Testis (tissue), 3 donors: ENCODE measurements around the gene GTPBP1. TPM values are rescaled to one million over a fixed set of nuclear protein-coding genes. Genes with fewer than 3 reads are reported as not detected.

Experiments used
- DNase-seq: peaks from one replicate; pipeline ENCODE4 v3.0.0-alpha.2; 2019
- H3K27ac ChIP-seq, 2 donors: fragments of 200-600 bp; sonication (generic); one replicate each; pipeline ENCODE4 v1.5.1; 2019
- H3K27me3 ChIP-seq: fragments of 200-600 bp; sonication (generic); one replicate; pipeline ENCODE4 v1.5.1; 2019
- H3K36me3 ChIP-seq: fragments of 200-600 bp; sonication (generic); one replicate; pipeline ENCODE4 v1.5.1; 2017; ENCODE audit warnings: low read depth; ENCODE audit errors: missing control alignments
- H3K4me1 ChIP-seq: fragments of 200-600 bp; sonication (generic); one replicate; pipeline ENCODE4 v1.5.1; 2019
- H3K4me3 ChIP-seq, 2 donors: fragments of 200-600 bp; sonication (generic); one replicate each; pipeline ENCODE4 v1.5.1; 2017 to 2019
- H3K9me3 ChIP-seq: fragments of 200-600 bp; sonication (generic); one replicate; pipeline ENCODE4 v1.5.1; 2017
- CTCF ChIP-seq, 3 experiments: fragments of 450-650 bp in 2 of 3; fragments of 200-600 bp in 1 of 3; sonication (generic) in 1 of 3; IDR thresholded peaks; one replicate each; pipeline ENCODE4 v1.5.1; 2016 to 2019; ENCODE audit warnings: antibody characterized with exemption in 3 of 3, mild to moderate bottlenecking in 2 of 3, moderate library complexity in 1 of 3
- POLR2A ChIP-seq: fragments of 450-650 bp; IDR thresholded peaks from one replicate; pipeline ENCODE4 v1.6.1; 2017; ENCODE audit warnings: antibody characterized with exemption, mild to moderate bottlenecking, moderate library complexity
- WGBS, 2 donors: methylation state at CpG; one replicate each; pipeline ENCODE4 v1.1.5; 2018; 5-methylcytosine and 5-hydroxymethylcytosine counted together
- intact Hi-C: fragments of 100-400 bp; cut with DNase I; formaldehyde crosslinking; loops from one replicate; pipeline ENCODE4 v1.15.1; 2023; ENCODE audit warnings: low total_unique reads
- polyA plus RNA-seq: library from polyadenylated mRNA; stranded (reverse); fragments of 350-450 nt; fragmentation: Illumina TruSeq; extraction: RNeasy Lipid Tissue Mini Kit (QIAGEN cat#74804); gene quantifications from one replicate; pipeline ENCODE4 v1.2.3, GENCODE V29; 2014; ENCODE audit warnings: low read depth, low replicate concordance; ENCODE audit not compliant: insufficient read depth
- total RNA-seq, 2 donors: library from RNA; depleted of rRNA; stranded (reverse); fragments of >200 nt; gene quantifications; one replicate each; pipeline ENCODE4 v1.2.3, GENCODE V29; 2016

The GTPBP1 gene
- total and polyA plus RNA-seq, 3 donors from 2014 or later, result 53.1 to 89.8 (median 81.5) TPM

DNA sequence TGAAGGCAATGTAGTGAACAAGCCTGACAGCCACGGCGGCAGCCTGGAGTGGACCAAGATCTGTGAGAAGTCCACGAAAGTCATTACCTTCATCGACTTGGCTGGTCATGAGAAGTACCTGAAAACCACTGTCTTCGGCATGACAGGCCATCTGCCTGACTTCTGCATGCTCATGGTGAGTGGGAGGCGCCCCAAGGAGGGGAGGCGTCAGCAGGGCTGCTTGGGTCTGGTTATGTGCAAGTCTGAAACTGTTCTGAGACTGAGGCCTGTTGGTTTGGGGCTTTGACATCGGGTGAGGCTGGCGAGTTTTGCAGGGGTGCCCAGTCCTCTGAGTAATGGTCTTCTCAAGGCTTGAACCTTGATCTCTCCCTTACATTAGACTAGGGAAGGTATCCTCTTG, 11.1 kb downstream of the GTPBP1 start:
- Histone ChIP-seq H3K27ac (no peak overlapping the region), H3K36me3 (no peaks in the 10 kb centered on the region), H3K4me3 (no peak overlapping the region), H3K27me3 (no peaks in the 10 kb centered on the region), H3K4me1 (peaks cover 32% of the 10 kb centered on the region), H3K9me3 (no peaks in the 10 kb centered on the region)
- intact Hi-C loops, result no loop called here
- no peak for DNase-seq
- TF ChIP-seq CTCF (IDR thresholded peaks at IDR 0.05), result no peak
- TF ChIP-seq POLR2A, result no peak
- 81 to 93% methylated on average over 7 to 9 of the region's 9 CpGs for WGBS, 2 donors

DNA sequence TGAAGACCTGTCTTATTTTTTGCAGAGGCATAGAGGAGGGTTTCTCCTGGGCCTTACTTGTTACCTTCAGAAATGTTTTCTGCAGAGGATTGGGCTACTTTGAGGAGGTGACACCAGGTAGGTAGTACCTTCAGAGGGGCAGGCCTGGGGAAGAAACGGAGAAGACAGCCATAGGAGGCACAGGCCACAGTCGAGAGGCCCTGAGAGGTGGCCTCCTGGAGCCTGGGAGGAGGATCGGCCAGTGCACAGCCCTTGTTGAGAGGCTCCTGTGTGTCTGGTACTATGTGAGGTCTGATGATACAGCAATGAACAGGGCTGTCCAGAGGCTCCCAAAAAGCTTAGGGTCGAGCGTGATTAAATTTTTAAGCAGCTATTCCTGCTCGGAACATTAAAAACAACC, 11.5 kb downstream of the GTPBP1 start:
- H3K9me3 ChIP-seq, result no peaks in the 10 kb centered on the region
- DNase-seq, result no peak
- no peak overlapping the region for H3K4me3 ChIP-seq
- intact Hi-C loops, result no loop called here
- TF ChIP-seq POLR2A (no peak), CTCF (IDR thresholded peaks at IDR 0.05) (no peak)
- 82 to 86% methylated on average over 6 of the region's 6 CpGs for WGBS, 2 donors
- H3K27me3 ChIP-seq, result no peaks in the 10 kb centered on the region
- H3K36me3 ChIP-seq, result no peaks in the 10 kb centered on the region
- H3K27ac ChIP-seq, result no peak overlapping the region
- peaks cover 32% of the 10 kb centered on the region for H3K4me1 ChIP-seq

GRCh38 chr22:38718414-38718813, 12.7 kb downstream of the GTPBP1 start:
- Histone ChIP-seq H3K27ac (no peak overlapping the region), H3K4me1 (peaks cover 32% of the 10 kb centered on the region), H3K36me3 (no peaks in the 10 kb centered on the region), H3K9me3 (no peaks in the 10 kb centered on the region), H3K27me3 (no peaks in the 10 kb centered on the region), H3K4me3 (no peak overlapping the region)
- DNase-seq, result no peak
- 48 to 68% methylated on average over 6 of the region's 6 CpGs for WGBS, 2 donors
- TF ChIP-seq CTCF (IDR thresholded peaks at IDR 0.05) (peak in 1 of 3 experiments; percentile 35), POLR2A (no peak)
- intact Hi-C loops, result no loop called here

- H3K9me3 ChIP-seq, result no peaks in the 10 kb centered on the region
- no peak for DNase-seq
- no peaks in the 10 kb centered on the region for H3K27me3 ChIP-seq
- intact Hi-C loops, result no loop called here
- H3K4me3 ChIP-seq, result no peak overlapping the region
- no peaks in the 10 kb centered on the region for H3K36me3 ChIP-seq
- TF ChIP-seq POLR2A, result no peak
- no peak for TF ChIP-seq CTCF (IDR thresholded peaks at IDR 0.05)
- 89 to 93% methylated on average over 6 of the region's 6 CpGs for WGBS, 2 donors
- no peak overlapping the region for H3K27ac ChIP-seq
- peaks cover 31% of the 10 kb centered on the region for H3K4me1 ChIP-seq
Measured at GRCh38 chr22:38719196-38719595, 13.5 kb downstream of the GTPBP1 start.

DNA sequence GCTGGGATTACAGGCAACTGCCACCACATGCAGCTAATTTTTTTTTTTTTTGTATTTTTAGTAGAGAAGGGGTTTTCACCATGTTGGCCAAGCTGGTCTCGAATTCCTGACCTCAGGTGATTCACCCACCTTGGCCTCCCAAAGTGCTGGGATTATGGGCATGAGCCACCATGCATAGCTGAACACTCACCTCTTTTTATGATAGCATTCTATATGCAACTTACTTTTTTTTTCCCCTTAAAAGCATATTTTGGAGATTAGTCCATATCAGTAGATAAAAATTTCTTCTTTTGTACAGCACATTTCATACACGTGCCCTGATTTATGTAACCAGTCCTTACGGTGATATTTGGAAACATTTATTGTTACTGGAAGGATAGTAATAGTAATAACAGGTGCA, 14.6 kb downstream of the GTPBP1 start:
- no peak for DNase-seq
- Histone ChIP-seq H3K4me3 (no peak overlapping the region), H3K27ac (no peak overlapping the region), H3K36me3 (no peaks in the 10 kb centered on the region), H3K9me3 (no peaks in the 10 kb centered on the region), H3K4me1 (peaks cover 20% of the 10 kb centered on the region), H3K27me3 (no peaks in the 10 kb centered on the region)
- TF ChIP-seq CTCF (IDR thresholded peaks at IDR 0.05) (no peak), POLR2A (no peak)
- WGBS, 2 donors, result 78 to 82% methylated on average over 3 of the region's 3 CpGs
- intact Hi-C loops, result no loop called here
